ENCODE data around the gene CALN1.
"Not testable (repeated sequence)": the region's sequence is repeated elsewhere in the genome, so short reads cannot be mapped to it uniquely, and the experiment has no call there.

Gene CALN1

DNA sequence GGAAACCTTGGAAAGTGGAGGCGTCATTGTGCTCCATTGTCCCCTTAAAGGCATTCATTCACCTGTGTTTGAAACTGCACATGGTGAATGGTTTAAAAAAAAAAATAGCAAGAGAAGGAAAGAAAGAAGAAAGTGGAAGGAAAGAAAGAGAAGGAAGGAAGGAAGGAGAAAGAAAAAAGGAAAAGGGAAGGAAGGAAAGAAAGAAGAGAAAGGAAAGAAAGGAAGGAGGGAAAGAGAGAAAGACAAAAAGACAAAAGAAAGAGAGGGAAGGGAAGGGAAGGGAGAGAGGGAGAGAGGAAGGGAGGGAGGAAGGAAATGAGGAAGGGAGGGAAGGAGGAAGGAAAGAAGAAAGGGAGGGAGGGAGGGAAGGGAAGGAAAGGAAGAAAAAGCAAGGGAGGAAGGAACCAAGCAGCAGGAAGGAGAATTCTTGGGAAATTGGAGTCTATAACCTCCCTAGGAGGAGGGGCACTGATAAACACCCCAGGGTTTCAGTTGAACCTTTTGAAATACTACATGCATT lies 66.9 kb downstream of the CALN1 start:
- no peak overlapping the region for H3K4me2 ChIP-seq (ENCODE audit: low read length)
- H3K4me3 ChIP-seq (ENCODE audit: low read length) = no peak overlapping the region
- H3K9me3 ChIP-seq (ENCODE audit: insufficient read depth, low read length) = no peaks in the 10 kb centered on the region
- no peak overlapping the region for H3K27ac ChIP-seq (ENCODE audit: low read length)
- no peaks in the 10 kb centered on the region for H3K4me1 ChIP-seq (ENCODE audit: low read length)
- H3K79me2 ChIP-seq (ENCODE audit: low read length) = no peaks in the 10 kb centered on the region
- H3K36me3 ChIP-seq (replicated peaks; ENCODE audit: low read depth, low read length) = no peaks in the 10 kb centered on the region
- no peak overlapping the region for H2AFZ ChIP-seq (ENCODE audit: low read depth, low read length)
- H3K9ac ChIP-seq (ENCODE audit: low read length) = no peak overlapping the region
- no peaks in the 10 kb centered on the region for H4K20me1 ChIP-seq (ENCODE audit: insufficient read depth, low read length)
- no peaks in the 10 kb centered on the region for H3K27me3 ChIP-seq (ENCODE audit: low read depth, low read length)
- TF ChIP-seq EZH2phosphoT487 (IDR thresholded peaks at IDR 0.05; ENCODE audit: low read depth) = no peak

DNA sequence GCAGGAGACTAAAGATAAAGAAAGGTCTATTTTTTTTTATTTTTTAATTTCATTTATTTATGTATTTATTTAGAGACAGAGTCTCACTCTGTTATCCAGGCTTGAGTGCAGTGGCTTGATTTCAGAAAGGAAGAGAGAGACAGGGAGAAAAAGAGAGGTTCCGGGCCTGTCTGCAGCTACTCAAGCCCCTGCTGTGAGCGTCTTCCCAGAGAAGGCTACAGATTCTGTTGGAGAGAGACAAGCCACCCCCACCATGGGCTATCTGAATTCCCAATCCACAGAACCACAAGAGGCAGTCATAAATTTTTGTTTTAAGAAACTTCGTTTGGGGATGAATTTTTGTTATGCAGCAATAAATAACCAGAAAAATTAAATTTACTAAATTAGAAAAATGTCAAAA lies 68.1 kb downstream of the CALN1 start:
- no peak overlapping the region for H3K4me3 ChIP-seq (ENCODE audit: low read length)
- no peak overlapping the region for H3K4me2 ChIP-seq (ENCODE audit: low read length)
- H4K20me1 ChIP-seq (ENCODE audit: insufficient read depth, low read length) = no peaks in the 10 kb centered on the region
- no peak overlapping the region for H2AFZ ChIP-seq (ENCODE audit: low read depth, low read length)
- H3K9ac ChIP-seq (ENCODE audit: low read length) = no peak overlapping the region
- H3K36me3 ChIP-seq (replicated peaks; ENCODE audit: low read depth, low read length) = no peaks in the 10 kb centered on the region
- H3K4me1 ChIP-seq (ENCODE audit: low read length) = no peaks in the 10 kb centered on the region
- no peak overlapping the region for H3K27ac ChIP-seq (ENCODE audit: low read length)
- no peaks in the 10 kb centered on the region for H3K27me3 ChIP-seq (ENCODE audit: low read depth, low read length)
- TF ChIP-seq EZH2phosphoT487 (IDR thresholded peaks at IDR 0.05; ENCODE audit: low read depth) = no peak
- TF ChIP-seq, protein P1, sequence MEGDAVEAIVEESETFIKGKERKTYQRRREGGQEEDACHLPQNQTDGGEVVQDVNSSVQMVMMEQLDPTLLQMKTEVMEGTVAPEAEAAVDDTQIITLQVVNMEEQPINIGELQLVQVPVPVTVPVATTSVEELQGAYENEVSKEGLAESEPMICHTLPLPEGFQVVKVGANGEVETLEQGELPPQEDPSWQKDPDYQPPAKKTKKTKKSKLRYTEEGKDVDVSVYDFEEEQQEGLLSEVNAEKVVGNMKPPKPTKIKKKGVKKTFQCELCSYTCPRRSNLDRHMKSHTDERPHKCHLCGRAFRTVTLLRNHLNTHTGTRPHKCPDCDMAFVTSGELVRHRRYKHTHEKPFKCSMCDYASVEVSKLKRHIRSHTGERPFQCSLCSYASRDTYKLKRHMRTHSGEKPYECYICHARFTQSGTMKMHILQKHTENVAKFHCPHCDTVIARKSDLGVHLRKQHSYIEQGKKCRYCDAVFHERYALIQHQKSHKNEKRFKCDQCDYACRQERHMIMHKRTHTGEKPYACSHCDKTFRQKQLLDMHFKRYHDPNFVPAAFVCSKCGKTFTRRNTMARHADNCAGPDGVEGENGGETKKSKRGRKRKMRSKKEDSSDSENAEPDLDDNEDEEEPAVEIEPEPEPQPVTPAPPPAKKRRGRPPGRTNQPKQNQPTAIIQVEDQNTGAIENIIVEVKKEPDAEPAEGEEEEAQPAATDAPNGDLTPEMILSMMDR (IDR thresholded peaks at IDR 0.05; ENCODE audit: low read depth, low read length) = no peak
- no peaks in the 10 kb centered on the region for H3K9me3 ChIP-seq (ENCODE audit: insufficient read depth, low read length)
- H3K79me2 ChIP-seq (ENCODE audit: low read length) = no peaks in the 10 kb centered on the region

DNA sequence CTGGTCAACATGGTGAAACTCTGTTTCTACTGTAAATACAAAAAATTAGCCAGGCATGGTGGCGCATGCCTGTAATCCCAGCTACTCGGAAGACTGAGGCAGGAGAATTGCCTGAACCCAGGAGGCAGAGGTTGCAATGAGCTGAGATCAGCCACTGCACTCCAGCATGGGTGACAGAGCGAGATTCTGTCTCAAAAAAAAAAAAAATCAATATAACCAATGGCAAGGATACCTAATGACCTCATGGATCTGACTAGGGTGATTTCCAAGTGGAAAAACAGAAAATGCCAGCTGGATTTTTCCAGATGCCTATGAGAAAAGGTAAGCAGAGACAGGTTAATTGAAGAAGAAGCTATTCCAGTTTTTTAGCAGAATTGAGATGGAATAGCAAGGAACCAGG lies 68.8 kb downstream of the CALN1 start:
- H3K27ac ChIP-seq (ENCODE audit: low read length); H3K36me3 ChIP-seq (replicated peaks; ENCODE audit: low read depth, low read length); H3K4me3 ChIP-seq (ENCODE audit: low read length); H3K9me3 ChIP-seq (ENCODE audit: insufficient read depth, low read length); H3K79me2 ChIP-seq (ENCODE audit: low read length); H2AFZ ChIP-seq (ENCODE audit: low read depth, low read length); H3K27me3 ChIP-seq (ENCODE audit: low read depth, low read length); H3K4me1 ChIP-seq (ENCODE audit: low read length); H3K9ac ChIP-seq (ENCODE audit: low read length); H3K4me2 ChIP-seq (ENCODE audit: low read length); H4K20me1 ChIP-seq (ENCODE audit: insufficient read depth, low read length): not testable (repeated sequence)

- Histone ChIP-seq H3K4me3 (ENCODE audit: low read length) (no peak overlapping the region), H3K36me3 (replicated peaks; ENCODE audit: low read depth, low read length) (no peaks in the 10 kb centered on the region), H3K4me1 (ENCODE audit: low read length) (no peaks in the 10 kb centered on the region), H3K27ac (ENCODE audit: low read length) (no peak overlapping the region), H3K79me2 (ENCODE audit: low read length) (no peaks in the 10 kb centered on the region), H3K9me3 (ENCODE audit: insufficient read depth, low read length) (no peaks in the 10 kb centered on the region), H3K27me3 (ENCODE audit: low read depth, low read length) (no peaks in the 10 kb centered on the region), H3K4me2 (ENCODE audit: low read length) (no peak overlapping the region), H2AFZ (ENCODE audit: low read depth, low read length) (no peak overlapping the region), H3K9ac (ENCODE audit: low read length) (no peak overlapping the region), H4K20me1 (ENCODE audit: insufficient read depth, low read length) (no peaks in the 10 kb centered on the region)
- TF ChIP-seq EZH2phosphoT487 (IDR thresholded peaks at IDR 0.05; ENCODE audit: low read depth) = no peak
- TF ChIP-seq, protein P1 (IDR thresholded peaks at IDR 0.05; ENCODE audit: low read depth, low read length) = no peak
These were observed 74.6 kb downstream of the CALN1 start for GRCh38 chr7:72337390-72338167.

- no peaks in the 10 kb centered on the region for H3K9me3 ChIP-seq (ENCODE audit: insufficient read depth, low read length)
- H3K9ac ChIP-seq (ENCODE audit: low read length) = no peak overlapping the region
- no peaks in the 10 kb centered on the region for H3K27me3 ChIP-seq (ENCODE audit: low read depth, low read length)
- no peaks in the 10 kb centered on the region for H4K20me1 ChIP-seq (ENCODE audit: insufficient read depth, low read length)
- H3K27ac ChIP-seq (ENCODE audit: low read length) = no peak overlapping the region
- TF ChIP-seq, protein P1 (IDR thresholded peaks at IDR 0.05; ENCODE audit: low read depth, low read length) = no peak
- TF ChIP-seq EZH2phosphoT487 (IDR thresholded peaks at IDR 0.05; ENCODE audit: low read depth) = no peak
- H3K4me3 ChIP-seq (ENCODE audit: low read length) = no peak overlapping the region
- no peak overlapping the region for H2AFZ ChIP-seq (ENCODE audit: low read depth, low read length)
- no peak overlapping the region for H3K4me2 ChIP-seq (ENCODE audit: low read length)
- no peaks in the 10 kb centered on the region for H3K79me2 ChIP-seq (ENCODE audit: low read length)
- no peaks in the 10 kb centered on the region for H3K4me1 ChIP-seq (ENCODE audit: low read length)
- no peaks in the 10 kb centered on the region for H3K36me3 ChIP-seq (replicated peaks; ENCODE audit: low read depth, low read length)
These were observed 75.3 kb downstream of the CALN1 start for GRCh38 chr7:72336632-72337389.
